Right forelimb (tissue), 1 donor: ENCODE results near the gene TLE3.

Source experiments
- DNase-seq: peaks from one replicate; pipeline ENCODE4 v3.0.0-alpha.2; 2018

The TLE3 gene

DNA sequence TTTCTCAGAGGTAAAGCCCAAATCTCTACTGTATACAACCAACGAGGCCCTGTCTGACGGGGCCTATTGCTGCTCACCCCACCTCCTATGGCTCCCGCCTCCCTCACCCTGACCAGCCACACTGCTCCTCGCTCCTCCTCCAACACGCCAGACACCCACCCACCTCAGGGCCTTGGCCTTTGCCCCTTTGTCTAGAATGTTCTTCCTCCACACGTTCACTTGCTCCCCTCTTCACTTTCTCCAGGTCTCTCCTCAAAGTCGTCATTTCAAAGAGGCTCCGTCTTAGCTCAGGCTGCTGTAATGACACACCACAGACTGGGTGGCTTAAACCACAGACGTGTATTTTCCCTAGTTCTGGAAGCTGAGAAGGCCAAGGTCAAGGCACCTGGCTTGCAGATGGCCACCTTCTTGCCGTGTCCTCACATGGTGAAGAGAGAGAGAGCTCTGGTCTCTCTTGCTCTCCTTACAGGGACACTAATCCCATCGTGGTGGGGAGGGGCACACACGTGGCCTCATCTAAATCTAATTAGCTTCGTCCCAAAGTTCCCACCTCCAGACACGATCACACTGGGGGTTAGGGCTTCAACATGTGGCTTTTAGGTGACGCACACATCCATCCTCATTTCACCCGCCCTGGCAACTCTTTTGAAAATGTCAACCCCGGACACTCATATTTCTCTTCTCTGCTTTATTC, 98.2 kb downstream of the TLE3 start:
- no peak for DNase-seq

- DNase-seq: no peak
Measured at GRCh38 chr15:69998541-69999391, 99.0 kb downstream of the TLE3 start.

- DNase-seq: no peak
Measured at GRCh38 chr15:69997813-69998212, 99.9 kb downstream of the TLE3 start.
